CD4-positive, alpha-beta T cell treated with Interleukin-21 for 1 hour (primary cell): ENCODE results near the gene MORN1.
A peak's percentile ranks its signal among the peaks of the same experiment; 100 is the strongest.

Source experiments
- DNase-seq: peaks from one replicate; pipeline ENCODE4 v3.0.0-alpha.2; 2020

MORN1 gene

DNA sequence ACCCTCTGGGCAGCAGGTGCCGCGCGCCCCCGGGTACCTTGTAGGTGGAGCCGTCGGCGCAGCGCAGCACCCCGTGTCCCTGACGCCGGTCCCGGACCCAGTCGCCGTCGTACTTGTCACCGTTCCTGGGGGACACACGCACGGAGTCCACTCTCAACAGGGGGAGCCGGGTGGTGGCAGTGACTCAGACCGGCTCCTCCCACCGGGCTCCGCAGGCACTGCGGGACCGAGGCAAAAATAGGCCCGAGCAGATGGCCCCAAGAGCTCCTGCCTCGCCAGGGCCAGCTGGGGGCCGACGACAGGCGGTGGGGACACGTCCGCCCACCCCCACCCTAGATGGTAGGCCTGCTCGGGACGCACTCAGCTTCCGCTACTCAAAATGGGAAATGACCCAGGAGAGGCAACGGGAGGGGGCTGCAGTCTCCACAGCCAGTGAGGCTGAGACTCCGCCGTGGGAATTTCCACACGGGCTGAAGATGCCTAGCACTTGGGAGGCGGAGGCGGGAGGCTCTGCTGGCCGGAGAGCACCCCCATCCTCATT, 6.3 kb downstream of the MORN1 start:
- no peak for DNase-seq

DNA sequence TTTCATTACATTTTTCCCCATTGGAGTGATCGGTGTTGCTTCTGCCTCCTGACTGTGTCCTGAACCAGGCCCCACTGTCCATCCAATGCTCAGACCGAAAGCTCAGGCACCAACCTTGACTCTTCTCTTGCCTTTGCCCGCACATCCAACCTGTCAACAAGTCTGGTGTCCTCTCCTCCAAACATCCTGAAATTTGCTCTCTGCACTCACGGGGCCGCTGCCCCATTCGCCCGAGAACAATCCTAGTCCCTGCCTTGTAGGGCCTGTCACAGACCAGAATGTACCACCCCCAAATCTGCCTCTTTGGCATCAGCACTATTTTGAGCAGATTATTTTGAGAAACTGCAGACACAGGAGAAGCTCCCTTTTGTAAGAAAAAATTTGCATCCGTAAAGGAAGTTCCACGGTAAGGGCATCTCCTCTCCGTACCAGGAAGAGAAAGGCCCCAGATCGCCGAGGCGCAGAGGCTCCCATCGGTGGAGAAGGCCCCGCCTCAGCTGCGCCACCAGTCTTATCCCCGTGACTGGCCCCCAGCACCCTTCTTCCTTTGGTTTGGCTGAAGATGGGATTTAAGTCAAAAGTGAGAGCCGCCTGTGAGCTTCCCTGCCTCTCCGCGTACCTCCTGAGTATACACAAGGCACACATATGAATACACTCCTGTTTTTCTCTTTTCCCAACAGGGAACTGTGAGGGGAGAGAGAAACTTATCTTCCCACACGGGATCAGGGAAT, 7.1 kb downstream of the MORN1 start:
- DNase-seq = no peak

DNA sequence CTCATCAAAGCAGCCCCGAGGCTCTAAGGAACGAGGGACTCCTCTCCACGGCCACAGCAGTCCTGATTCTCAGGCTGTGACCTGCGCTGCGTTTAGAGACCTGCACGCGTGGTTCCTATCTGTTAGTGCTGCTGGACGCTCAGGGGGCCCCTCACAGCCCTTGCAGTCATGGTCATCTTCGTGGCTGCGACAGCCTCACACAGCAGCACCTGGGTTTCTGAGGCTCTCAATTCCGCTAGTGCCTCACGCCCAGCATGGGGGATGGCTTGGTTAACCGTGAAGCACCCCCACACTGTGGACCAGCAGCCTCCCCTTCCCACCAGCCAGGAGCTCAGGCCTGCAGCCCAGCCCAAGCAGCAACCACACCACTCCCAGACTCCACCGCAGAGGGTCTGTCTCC, 7.8 kb downstream of the MORN1 start:
- DNase-seq = no peak

DNA sequence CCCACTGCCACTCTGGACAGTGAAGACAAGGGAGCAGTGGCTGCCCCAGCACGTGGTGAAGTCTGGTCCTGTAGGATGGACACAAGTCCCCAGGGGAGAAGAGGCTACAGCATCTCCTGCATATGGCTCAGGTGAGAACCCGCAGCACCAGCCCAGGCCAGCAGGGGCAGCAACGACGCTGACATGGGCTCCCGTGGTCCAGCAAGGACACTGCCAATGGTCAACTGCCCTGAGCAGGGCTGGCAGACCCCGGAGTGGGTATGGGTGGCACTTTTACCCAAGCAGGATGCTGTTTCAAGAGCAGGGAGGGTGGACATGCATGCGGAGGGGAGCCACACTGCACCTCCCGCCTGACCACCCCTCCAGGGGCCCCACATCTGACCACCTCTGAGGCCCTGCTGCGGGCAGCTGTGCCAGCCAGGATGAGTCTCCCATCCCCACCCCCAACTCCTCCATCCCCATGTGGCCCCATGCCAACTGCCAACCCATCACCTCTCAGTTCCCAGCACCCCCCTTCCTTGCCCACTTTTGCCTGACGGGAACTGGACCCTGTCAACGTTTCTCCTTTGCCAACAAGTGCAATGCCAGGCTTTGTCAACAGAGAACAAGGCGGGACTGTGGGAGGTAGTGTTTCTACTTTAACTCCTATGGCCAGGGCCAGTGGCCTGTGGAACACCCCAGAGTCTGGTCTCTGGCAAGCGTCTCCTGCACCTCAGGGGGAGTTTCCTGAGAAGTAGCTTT, 8.6 kb downstream of the MORN1 start:
- DNase-seq = peak; percentile 13

DNA sequence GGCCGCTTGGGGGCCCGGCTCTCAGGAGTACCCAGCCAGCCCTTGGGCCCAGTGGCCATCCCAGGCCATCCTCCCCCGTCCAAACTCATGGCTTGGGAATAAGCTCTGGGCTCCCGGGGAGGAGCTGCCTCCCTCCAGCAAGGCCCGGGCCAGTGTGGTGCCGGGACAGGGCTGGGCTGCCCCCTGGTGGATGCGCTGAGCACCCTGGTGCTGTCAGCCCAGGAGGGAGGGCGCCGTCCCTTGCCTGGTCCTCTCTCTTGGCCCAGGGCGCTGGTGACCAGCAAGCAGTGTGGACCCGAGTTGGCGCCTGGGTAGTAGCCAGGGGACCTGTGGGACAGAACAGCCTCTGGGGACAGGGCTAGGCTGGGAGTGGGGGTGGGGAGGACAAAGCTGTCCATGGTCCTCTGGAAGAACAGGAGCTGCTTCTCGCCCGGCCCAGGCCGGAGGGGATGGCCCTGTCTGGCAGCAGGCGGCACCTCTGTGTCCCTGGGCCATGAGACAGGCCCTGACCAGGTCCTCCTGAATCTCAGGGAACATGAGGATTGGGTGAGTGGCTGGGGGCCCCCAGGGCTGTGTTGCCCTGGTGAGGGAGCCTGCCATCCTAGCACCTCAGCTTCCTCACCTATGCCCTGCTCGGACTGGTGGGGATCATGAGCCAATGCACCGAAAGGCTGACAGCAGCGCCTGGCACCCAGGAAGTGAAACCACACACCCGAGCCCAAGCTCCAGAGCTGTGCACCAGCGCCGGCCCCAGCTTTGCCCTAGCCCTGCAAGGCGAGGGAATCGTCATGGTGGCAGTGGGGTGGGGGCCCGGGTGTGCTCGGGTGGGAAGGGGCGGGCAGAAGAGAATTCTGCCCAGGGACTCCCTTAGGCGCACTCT, 9.4 kb downstream of the MORN1 start:
- DNase-seq = peak; percentile 75

DNA sequence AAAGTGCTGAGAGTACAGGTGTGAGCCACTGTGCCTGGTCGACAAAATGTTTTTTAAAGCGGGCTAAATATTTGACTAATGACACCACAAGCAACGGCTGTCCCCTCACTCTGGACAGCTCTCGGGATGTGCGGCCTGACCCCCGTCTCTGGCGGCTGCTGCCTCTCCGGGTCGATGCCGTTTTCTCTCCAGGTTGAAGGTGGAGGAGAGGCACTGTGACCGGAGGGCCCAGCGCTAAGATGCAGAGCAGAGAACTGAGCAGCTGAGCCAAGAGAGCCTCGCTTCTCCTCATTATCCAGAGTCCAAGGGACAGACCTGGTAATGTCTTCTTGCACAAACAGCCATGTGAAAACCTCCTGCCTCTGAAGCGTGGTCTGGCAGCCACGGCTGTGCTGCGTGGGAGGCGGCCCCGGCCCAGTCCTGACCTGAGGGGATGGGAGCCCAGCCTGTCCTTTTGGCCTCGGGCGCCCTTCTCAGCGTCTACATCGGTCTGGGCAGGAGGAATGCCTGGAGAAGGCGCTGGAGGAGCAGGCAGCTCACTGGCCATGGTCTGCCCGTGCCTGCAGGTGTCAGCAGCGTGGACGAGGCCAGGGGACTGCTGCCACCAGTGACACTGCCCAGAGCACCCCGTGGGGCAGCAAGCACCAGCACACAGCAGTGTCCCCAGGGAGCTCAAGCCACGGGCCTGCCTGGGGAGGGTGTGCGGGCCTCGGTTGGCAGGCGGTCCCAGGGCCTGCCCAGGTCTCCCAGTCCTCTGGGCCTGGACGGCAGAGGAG, 10.3 kb downstream of the MORN1 start:
- DNase-seq = no peak

DNA sequence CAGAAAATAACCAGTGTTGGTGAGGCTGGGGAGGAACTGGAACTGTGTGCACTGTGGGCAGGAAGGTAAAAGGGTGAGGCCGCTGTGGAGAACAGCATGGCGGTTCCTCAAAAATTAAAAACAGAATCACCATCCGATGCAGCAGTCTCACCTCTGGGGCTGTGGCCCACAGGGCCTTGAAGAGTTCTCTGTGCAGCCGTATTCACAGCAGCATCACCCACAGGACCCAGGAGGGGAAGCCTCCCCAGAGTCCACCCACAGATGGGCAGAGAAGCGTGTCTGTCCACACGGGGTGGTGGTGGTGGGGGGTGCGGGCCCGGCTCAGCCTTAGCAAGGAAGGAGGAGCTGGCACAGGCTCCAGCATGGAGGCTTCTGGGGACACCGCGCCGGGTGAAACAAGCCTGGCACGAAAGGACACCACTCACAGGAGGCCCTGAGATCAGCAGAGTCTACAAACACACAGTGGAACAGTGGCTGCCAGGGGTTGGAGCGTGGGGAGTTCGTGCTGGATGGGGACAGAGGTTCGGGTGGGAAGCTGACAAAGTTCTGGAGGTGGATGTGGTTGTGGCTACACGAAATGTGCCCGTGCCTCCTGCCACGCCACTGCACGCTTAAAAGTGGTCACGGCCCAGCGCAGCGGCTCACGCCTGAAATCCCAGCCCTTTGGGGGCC, 11.5 kb downstream of the MORN1 start:
- DNase-seq = no peak

DNA sequence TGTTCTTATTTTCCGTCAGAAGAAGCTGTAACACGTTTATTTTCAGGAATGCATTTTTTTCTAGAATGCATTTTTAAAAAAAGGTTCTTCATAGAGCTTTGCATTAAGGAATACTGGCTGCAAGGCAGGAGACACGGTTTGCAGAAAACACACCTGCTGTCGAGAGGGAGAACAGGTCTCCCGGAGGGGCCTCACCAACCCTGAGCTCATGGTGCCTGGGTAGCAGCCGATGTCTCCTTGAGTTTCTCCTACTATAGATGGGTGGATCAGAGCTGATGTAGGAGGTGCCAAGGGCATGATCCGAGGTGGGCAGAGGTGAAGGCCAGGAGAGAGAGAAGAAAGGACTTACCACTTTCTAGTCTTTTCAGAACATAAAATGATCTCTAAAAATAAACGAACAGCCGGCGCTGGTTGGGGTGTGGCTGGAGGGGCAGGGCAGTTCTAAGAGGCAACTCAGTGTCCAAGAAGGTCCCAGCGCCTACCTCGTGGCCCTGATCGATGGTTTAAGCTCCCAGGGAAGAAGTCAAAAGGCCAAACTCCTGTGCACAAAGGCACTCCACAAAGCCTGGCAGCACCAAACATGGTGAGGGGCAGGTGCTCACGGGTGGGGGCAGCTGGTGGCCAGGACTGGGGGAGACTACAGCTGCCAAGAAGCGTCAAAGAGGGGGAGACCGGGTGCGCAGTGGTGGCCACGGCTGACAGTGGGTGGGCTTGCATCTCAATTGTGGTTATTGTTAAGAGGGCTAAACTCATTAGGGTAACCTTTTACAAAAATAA, 12.2 kb downstream of the MORN1 start:
- DNase-seq = no peak

DNA sequence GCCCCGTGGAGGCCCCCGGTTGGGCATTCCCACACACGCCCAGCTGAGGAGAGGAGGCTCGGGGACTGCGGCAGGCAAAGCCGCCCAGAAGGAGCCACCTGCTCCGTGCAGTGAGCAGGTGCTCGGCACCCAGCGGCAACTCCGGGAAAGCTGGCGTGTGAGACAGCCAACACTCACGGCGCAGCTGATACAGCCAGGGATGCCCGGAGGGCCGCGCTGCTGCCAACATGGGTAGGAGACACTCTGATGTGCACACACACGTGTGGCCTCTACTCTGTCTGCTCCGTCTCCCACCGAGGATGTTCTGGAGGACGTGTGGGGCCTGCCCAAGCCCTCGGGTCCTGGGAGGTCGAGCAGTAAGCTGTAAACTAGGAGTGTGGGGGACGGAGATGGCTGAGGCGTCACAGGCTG, 12.9 kb downstream of the MORN1 start:
- DNase-seq = no peak

DNA sequence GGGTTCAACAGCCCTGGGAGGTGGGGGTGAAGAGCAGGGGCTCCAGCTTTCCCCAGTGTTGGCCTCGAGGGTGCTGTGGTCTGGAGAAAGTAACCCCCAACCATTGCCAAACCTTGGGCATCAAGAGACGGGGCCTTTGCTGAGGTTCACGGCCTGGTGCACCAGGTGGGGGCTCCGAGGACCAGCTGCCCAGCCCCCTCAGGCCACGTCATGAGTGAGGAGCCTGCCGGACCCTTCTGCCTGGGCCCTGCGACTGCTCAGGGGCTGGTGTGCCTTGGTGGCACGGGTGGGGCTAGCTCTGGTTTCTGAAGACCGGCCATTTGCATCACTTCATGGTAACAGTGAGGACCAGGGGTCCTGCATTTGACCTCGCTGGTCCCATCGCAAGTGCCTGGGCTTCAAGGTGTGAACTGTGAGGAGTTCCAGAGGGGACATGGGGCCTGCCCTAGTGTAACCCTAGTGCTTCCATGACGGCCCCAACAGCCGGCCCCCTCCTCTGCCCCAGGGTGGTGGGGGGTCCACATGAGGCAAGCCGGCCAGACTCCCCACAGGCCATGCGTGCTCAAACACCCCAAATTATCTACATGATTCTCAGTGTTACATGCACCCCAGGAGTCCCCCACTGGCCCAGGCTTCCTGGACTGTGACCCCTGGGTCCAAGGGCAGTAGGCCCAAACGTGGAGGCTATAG, 13.5 kb downstream of the MORN1 start:
- DNase-seq = no peak

DNA sequence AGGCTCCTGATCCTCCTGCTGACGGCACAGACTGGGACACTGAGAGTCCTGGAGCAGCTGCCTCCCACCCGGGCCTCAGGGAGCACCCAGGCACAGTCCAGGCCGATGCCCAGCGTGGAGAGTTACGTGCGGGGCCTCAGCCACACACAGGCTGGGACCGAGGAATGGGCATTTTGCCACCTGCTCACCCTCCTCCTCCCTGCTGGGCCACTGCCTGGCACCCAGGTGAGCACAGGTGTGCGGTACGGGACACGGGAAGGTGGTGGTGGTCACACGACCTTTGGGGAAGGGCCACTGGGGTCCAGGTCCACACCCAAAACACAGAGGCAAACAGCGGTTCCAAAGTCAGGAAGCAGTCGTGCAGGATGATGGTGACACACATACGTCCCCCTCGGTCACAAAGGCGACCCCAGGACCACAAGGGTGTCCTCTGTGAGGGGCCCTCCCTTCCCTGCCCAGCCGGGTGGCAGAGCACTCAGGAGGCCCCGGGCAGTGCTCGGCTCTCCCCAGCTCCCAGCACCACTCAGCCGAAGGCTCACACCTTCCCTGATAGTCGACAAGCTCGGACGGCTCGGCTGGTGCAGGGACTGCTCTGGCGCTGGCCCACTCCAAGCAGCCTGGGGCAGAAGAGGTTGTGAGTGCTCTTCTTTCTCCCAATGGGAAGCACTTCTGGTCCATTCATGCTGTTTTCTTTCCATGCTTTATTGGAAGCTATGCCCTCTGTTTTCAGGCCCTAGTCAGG, 14.3 kb downstream of the MORN1 start:
- DNase-seq = no peak

DNA sequence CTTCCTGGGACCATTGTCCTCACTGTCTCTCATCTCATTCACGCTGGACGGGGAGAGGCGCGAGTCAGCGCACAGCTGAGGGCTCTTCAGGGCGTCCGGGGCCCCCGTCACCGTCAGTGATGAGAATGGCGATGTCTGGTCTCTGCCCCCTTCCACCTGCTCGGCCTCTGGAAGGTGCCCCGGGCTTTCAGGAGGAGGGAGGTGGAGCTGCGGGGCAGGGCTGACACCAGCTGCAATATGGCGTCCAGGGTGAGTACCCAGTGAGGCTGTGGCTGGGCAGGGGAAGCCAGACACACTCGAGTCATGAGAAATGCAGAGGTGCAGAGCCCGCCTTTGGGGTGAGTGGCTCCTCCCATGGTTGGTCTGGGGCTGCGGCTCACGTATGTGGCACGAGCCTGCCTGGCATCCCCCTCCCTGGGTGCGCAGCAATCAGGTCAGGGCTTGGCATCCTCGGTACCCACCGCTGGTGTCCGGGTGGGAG, 15.1 kb downstream of the MORN1 start:
- DNase-seq = no peak

DNA sequence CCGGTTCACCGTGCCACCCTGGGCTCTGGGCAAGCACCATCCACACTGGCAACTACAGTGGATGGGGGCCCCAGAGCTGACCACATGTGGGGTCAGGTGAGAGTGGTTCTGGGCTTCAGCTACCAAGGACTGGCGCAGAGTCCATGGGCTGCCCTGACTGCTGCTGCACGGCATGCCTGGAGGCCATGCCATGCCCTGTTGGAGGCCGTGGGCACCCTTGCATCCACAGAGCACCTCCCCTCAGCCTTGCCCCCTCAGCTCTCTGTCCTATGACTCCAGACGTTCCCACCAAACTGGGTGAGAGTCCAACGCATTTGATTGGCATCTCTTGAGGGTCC, 15.5 kb downstream of the MORN1 start:
- DNase-seq = no peak

DNA sequence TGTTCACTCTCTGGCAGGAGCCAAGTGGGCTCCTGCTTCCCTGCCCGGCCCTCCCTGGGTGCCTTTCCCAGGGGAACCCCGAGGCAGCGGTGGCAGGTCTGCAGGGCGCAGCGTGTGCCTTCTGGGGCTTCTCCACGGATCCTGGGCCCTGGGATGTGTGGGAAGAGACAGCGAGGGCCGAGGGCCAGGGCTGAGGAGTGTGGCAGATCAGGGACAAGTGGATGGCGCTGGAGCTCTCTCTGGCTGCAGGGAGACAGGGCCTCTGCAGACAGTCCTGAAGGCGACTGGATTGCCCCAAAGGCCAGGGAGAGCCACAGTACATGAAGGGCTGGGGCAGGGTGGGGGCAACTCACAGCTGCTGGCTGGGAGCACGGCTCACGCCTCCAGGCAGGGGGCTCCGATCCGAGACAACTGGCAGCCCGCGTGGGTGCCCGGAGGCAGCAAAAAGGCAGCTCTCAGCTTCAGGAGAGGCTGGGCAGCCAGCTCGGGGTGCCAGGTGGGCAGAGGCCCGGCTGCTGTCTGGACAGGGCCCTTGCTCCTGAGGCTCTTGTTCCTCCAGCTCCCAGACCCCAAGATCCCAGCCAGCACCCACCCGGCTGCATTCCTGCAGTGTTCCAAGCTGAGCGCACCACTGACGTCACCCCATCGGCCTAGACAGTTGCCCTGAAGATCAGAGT, 16.0 kb downstream of the MORN1 start:
- no peak for DNase-seq

DNA sequence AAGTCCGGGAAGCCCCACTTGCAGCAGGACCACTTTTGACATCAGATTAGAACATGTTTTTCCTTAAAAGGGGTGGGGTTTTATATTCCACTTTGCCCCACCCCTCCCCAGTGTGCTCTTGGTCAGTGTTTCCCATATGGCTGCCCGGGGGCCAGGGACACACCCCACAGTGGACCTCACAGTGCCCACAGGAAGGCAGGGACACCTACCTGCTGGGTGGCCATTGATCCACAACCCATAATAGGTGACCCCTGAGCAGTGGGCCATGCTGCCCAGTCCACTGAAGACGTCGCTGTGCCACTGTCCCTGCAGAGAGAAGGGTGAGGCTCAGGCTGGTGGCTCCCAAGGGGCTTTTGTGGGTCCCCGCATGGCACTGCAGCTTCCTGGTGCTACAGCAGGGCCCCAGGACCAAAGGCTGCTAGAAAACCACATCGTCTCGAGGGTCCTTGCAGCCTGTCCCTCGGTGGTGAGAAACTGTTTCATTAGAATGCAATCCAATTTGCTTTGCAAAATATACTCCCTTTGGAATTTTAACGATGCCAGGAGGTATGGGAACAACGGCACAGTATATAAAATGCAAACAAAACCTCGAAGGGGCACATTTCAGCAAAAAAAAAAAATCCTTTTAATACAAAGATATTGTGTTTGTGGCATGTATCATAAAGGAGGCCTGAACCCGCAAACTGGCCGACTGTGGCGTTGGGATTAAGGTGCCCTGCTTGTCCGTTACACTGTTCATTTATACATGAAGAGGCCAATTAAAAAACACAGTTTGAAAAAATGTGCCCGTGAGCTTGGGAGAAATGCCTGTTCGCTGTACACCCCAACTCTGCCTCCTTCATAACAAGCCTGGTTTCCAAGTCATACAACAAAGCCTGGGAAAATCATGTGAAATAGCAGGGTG, 16.9 kb downstream of the MORN1 start:
- DNase-seq = no peak

DNA sequence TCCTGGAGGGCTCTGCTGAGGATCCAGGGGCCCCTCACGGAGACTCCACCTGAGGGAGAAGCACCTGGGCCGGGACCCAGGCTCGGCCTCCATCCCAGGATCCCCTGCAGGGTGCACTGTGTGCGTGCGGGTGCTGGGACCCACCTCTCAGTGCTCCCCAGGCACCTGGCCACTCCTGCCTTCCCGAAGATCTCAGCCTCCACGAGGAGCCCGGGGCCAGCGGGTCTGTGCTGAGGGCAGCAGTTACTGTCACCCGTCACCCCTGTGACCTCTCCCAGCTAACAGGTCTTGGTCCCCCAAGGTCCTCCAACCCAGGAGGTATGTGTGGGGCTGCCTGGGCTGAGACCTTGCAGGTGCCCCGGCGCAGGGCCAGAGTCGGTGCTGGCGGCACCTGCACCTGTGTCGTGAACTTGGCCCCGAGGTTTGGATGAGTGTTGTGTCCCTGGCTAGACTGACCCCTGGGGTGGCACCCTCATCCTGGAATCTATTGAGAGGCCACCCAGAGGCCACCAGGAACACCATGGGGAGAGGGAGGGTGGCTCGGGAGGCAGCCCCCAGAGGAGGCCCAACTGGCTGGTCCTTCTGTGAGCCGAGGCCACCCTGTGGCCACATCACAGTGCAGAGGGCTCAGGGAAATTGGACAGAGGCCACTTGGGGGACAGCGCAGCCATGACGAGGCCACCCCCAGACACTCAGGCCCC, 17.7 kb downstream of the MORN1 start:
- DNase-seq = no peak
